Measurements from ENCODE around the gene CALML6.

DNA sequence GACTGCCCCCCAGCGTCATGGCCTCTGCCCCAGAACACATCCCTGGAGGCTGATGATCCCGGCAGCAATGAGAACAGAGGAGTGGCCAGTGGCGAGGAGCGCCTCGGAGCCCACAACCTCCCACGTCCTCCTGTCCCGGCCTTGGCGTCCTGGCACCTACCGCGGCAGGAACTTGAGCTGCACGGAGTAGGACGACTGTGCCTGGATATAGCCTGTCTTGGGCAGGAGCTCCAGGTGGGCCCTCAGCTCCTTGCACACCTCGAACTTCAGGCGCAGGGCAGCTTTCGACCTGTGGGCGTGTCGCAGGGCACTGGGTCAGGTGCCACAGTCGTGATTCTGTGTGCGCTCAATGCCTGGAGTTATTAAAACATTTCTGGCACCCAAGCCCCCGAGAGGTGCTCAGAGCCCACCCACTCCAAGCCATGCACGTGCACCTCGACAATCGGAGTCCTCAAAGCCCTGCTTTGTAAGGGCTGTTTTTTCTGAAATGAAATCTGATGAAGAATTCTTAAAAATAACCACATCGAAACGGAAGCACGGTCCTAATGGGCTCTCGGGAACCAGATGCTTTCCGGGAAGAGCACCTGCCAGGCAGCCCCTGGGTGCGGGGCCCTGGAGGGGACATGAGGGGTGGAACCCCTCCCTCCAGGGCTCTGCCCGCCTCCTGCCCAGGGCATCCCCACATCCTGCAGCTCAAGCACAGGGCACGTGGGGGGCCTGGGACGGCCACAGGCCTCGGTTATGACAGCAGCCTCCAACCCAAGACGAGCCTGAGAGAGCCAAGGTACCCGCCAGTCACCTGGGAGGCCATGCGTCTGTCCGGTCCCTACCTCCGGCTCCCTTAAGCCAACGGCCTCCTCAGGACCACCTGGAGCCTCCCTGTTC lies 27.1 kb downstream of the CALML6 start:
- no peak for TF ChIP-seq POLR2A (IDR thresholded peaks at IDR 0.05)
- TF ChIP-seq, protein P1, sequence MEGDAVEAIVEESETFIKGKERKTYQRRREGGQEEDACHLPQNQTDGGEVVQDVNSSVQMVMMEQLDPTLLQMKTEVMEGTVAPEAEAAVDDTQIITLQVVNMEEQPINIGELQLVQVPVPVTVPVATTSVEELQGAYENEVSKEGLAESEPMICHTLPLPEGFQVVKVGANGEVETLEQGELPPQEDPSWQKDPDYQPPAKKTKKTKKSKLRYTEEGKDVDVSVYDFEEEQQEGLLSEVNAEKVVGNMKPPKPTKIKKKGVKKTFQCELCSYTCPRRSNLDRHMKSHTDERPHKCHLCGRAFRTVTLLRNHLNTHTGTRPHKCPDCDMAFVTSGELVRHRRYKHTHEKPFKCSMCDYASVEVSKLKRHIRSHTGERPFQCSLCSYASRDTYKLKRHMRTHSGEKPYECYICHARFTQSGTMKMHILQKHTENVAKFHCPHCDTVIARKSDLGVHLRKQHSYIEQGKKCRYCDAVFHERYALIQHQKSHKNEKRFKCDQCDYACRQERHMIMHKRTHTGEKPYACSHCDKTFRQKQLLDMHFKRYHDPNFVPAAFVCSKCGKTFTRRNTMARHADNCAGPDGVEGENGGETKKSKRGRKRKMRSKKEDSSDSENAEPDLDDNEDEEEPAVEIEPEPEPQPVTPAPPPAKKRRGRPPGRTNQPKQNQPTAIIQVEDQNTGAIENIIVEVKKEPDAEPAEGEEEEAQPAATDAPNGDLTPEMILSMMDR (IDR thresholded peaks at IDR 0.05) = no peak
